GM21447 (cell line): ENCODE data around the gene KRT25.
"Not testable (repeated sequence)": the region's sequence is repeated elsewhere in the genome, so short reads cannot be mapped to it uniquely, and the experiment has no call there.

Experiments used
- ATAC-seq: cut with Tn5 transposase; IDR thresholded peaks from one replicate; pipeline ENCODE4 v1.9.1; 2021; ENCODE audit not compliant: unreplicated experiment

The KRT25 gene

DNA sequence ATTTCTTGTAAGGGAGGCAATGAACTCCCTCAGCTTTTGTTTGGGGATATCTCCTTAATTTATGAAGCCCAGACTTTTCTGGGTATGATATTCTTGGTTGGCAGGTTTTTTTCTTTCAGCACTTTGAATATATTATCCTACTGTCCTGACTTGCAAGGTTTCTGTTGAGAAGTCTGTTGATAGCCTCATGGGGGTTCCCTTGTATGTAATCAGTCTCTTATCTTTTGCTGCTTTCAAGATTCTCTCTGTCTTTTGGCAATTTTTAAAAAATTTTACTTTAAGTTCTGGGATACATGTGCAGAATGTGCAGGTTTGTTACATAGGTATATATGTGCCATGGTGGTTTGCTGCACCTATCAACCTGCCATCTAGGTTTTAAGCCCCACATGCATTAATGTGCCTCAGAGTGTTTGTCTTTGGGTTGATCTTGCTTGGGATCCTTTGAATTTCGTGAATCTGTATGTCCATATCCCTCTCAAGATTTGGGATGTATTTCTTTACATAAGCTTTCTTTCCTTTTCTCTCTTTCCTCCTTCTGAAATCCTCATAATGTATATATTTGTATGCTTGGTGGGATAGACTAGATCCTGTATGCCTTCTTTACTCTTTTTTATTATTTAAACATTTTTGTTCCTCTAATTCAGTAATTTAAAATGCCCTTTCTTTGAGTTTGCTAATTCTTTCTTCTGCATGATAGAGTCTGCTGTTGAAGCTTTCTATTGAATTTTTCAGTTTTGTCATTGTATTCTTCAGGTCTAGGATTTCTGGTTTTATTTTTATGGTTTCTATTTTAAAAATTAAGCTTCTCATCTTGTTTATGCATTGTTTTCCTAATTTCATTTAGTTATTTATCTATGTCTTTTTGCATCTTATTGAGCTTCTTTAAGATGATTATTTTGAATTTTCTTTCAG, 5.2 kb upstream of the KRT25 start:
- ATAC-seq: no peak

DNA sequence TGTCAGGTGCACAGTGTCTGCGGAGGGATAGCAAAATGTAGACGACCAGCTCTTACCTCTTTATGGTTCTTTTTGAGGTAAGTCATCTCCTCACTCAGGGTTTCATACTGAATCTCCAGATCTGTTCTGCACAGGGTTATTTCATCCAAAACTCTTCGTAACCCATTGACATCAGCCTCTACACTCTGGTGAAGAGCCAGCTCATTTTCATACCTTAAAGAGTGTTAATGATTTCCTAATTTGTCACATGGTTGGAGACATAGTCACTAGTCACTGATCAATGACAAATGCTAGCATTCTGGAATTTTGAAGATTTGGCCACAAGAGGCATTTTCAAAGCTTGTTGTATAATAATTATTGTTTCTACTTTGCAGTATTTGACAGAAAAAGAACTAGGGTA, 1.3 kb downstream of the KRT25 start:
- no peak for ATAC-seq

DNA sequence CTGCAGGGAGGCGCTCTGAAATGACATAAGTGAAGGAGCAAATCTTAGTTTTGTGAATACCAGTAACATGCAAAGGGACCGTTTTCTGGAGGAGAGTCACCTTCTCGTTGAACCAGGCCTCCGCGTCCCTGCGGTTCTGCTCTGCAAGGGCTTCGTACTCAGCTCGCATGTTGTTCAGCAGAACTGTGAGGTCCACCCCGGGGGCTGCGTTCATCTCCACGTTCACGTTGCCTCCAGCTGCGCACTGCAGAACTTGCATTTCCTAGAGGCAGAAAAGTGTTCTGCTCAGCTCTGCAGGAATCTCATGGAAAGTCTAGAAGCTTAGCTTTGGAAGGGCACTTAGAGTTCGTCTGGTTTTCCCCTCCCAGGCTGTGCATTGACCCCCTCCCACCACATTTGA, 4.1 kb downstream of the KRT25 start:
- no peak for ATAC-seq

DNA sequence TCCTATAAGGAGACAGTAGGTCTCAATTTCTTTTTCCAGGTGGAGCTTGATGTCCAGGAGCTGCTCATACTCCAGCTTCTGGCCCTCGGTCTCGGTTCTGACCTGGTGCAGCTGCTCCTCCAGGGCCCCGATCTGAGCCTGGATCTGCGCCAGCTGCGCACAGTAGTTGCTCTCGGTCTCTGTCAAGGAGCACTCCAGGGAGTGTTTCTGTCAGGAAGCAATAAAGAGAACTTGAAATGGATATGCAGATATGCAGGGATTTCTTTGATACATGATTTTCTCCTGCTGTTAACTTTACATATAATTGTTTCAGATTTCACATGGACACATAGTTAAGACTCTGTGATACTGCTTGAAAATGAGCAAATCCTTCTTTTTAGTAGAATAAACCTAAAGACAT, 4.7 kb downstream of the KRT25 start:
- no peak for ATAC-seq

DNA sequence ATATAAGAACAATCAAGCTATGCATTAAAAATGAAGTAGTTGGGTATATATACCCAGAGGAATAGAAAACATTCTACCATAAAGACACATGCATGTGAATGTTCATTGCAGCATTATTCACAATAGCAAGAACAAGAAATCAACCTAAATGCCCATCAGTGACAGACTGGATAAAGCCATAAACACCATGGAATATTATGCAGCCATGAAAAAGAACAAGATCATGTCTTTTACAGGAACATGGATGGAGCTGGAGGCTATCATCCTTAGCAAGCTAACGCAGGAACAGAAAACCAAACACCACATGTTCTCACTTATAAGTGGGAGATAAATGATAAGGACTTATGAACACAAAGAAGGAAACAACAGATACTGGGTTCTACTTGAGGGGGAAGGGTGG, 6.5 kb downstream of the KRT25 start:
- ATAC-seq: not testable (repeated sequence)

DNA sequence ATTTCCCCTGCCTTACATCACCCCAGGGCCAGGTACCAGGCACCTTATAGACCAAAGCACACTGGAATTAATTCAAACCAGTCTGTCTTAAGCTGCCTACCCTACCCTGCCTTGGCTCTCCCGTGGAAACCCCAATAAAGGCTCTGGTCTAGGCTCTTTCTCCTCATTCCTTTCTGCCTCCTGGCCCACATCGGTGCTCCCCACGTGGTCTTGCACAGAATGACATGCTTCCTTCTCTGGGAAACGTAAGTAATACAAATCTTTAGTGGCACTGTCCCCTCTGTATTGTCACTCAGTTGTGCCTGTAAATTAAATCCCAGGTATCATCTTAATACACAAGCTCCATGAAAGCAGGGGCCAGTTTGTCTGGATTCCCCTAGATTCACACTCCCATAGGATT, 16.6 kb downstream of the KRT25 start:
- ATAC-seq: no peak

DNA sequence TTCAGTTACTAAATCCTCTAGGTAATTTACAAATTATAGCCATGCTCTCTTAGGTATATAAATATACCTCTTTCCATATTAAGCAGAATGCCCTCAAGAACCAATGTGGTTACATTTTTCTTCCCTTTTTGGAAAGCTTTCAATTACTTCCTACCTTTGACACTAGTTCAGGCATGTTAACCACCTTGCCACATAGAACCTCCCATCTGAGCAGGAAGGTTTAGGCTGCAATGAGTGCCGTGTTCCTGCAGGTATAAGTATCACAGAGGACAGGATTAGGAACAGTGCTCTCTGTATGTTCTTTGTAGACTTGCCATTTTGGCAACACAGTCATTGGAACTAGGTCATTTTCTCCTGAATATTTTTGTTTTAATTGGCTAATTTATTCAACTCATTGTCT, 20.1 kb downstream of the KRT25 start:
- no peak for ATAC-seq

DNA sequence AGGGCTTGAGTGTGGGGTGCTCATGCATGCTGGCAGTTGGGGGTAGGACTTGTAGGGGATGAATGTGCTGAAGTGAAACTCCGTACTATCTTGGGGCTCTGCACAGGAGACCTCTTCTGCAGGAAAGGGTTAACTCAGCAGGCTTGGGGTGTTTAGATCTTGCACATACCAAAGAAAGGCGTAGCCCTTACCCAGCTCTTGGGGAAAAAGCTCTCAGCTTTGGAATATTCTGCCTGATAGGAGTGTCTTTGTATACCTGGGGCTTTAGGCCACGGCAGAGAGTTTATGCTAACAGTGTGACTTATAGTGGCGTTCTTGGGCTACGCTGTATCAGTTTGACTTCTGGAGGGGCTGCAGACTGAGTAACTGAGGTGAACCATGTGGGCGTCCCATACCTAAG, 21.1 kb downstream of the KRT25 start:
- ATAC-seq: no peak

DNA sequence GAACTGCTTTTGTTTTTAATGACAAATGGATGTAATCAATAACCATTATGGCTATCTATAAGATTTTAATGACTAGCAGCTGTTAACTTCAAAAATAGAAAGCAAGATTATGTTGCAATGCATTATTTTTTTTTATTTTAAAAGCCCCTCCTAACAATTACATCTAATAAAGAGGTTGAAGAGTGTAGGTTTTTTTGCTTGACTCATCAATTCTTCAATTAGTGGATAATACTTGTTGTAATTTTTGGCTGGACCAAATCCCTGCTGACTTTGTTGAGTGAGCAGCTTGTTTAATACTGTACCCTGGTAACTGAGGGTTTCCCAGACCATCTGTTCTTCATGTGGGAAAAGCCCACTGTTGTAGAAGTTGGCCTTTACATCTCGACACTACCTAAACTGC, 24.2 kb downstream of the KRT25 start:
- ATAC-seq: no peak

DNA sequence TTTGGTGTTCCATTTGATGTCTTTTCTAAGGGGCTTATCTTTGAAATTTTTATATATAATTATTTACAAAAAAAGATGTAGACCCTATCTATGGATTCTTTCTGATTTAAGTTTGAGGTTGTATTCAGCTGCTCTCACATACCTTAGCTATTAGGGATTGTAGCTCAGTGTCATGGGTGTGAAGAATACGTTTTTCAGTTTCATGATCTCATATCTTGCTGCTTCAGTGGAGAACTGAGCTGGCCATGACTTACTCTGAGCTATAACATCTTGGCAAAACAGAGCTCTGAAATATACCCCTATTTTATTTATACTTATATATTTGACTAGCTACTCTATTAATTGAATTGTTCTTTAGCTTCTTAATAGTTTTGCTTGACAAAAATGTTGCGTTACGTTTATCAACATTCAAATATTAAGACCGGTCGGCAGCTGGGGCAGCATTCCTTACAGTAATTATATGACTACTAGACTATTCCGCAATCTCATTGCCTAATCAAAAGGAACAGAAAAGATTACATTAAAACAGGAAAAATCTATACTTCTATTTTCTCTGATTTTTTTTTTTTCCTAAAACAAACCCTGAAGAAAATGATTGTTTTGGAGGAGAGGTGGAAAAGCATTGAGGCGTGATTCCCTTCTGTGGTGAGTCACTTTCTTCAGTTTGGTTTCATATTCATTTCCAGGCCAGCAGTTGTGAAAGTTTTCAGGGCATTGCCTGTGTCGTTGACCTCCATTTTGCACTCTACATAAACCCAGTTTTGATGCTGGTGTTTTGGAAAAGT, 27.5 kb downstream of the KRT25 start:
- no peak for ATAC-seq

DNA sequence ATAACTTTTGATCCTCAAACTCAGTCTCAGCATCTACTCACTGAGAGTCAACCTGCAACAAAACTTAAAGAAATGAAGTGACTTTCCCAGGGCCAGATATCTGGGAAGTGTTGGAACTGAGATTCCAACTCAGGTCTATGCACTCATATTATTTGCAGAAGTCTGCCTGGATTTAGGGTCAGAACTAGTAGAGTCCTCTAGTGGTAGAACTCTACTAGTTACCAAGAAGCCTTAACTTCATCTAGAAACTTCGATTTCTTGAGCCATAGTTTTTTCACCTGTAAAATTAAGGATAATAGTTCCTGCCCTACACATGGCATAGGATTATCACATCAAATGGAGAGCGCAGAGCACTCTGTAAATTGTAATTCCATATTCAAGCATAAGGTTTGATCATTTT, 28.2 kb downstream of the KRT25 start:
- no peak for ATAC-seq

DNA sequence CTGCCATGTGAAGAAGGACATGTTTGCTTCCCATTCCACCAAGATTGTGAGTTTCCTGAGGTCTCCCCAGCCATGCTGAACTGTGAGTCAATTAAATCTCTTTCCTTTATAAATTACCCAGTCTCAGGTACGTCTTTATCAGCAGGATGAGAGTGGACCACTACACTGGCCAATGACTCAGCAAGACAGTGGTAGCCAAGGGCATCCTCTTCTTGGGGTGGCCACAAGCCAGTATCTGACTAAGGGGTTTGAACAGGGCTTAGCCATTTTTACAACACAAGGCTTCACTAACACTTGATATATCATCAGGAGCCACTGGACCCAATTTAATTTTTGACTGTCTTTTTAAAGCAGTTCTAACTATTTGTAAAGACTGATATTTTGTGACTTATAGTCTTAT, 30.5 kb downstream of the KRT25 start:
- no peak for ATAC-seq

DNA sequence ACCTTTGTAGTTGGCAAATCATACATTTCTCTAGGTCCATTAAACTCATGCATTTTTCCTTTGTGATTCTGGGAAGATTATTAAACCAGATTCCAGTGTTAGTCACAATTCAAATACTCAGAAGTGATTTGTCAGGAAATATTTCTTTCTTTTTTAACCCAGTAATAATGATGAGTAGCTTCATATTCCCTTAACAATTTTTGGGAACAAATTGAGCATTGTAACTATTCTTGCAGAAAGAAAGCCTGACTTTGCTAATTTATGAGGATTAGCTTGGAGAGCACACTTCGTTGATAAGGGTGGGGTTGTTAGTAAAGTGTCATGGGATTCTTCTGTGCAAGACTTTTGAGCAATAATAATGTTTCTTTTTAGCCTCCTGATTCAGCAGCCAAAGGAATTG, 32.9 kb downstream of the KRT25 start:
- ATAC-seq: no peak

DNA sequence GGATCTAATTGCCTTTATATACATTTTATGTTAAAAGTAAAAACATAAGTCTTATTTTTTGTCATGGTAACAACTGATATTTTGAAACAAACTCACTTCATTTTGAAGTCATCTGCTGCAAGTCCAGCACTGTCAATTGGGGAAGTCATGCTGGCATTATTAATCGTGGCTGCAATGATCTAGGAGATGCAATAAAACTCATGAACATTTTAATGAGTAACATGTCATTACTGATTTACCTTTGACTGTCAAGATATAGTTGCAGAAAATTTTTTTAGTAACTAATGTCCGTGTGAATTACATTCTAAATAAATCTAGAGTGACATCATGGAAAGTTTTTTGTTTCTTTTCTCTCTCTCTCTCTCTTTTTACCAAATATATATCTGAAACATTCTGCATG, 34.2 kb downstream of the KRT25 start:
- no peak for ATAC-seq

DNA sequence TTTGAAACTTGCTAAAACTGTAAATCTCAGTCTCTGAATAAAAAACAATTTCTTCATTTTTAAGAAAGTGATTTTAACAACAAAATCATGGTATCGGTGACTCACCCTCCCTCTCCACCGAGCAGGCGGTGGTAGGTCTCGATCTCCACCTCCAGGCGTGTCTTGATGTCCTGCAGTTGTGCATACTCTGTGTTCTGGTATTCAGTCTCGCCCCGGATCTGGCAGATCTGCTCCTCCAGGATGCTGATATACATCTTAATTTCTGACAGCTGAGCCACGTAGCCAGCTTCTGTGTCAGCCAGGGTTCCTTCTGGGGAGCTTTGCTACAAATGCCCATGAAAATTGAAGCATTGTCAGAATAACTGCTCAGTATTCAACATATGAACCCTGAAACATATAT, 36.2 kb downstream of the KRT25 start:
- no peak for ATAC-seq

DNA sequence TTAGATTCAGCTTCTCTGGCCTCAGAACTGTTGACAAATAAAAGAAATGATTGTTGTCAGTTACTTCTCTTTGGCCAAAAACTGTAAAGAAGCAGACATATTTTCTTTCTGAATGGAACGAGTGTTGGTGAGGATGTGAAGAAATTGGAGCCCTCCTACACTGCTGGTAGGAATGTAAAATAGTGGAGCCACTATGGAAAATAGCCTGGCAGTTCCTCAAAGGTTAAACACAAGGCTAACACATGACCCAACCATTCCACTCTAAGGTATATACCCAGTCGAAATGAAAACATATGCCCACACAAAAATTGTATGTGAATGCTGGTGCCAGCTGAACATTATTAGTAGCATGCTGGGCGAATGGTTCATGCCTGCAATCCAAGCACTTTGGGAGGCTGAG, 37.4 kb downstream of the KRT25 start:
- ATAC-seq: no peak

DNA sequence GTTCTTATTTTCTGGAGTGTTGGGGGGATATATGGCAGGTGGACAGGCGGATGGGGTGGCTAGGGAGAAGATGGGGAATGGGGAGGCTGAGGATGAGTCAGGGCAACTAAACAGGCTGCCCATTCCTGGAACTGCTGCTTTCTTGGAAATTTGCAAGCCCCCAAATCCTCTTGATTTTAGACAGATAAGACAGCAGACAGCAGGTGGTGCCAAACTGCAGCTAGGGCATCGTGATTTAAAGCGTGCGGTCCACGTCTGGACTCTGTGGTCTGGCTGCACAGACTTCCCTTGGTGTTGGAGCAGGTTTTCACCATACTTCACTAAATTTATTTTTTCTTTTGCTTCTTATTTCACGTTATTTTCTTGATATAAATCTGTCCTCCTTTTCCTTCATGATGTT, 40.7 kb downstream of the KRT25 start:
- no peak for ATAC-seq

DNA sequence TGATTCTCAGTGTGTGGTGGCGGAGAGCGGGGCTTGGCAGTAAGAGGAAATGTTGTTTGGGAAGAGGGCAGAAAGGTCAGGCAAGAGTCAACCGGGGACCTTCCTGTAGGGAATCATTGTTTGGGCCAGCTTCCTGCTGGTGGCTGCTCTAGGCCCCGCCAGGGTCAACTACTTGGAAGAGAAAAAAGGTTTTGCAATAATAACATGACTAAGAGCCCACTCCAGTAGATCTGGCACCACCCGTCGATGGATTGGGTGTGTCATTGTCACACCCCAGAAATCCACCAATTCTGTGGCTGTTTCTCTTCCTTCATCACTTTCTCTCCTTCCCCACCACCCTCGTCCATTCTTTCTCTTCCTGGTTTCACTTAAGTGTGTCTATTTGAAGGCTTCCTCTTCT, 47.4 kb downstream of the KRT25 start:
- ATAC-seq: no peak

DNA sequence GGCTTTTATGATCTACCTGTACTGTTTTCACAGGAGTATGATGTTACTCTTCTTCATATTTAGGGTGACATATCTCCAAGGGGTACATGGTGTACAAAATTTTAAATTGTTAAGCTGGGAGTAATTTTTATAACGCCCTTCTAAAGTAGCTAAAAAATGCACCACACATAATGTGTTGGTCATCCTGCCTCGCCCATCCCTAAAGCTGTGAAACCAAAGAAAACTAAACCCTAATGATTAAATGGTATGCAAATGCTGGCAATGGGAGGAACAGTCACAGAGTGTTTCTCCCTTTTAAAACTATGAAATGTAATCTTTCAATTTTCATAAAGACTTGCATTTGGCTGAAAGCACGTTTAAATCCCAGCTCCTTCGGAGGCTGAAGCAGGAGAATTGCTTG, 49.5 kb downstream of the KRT25 start:
- no peak for ATAC-seq

DNA sequence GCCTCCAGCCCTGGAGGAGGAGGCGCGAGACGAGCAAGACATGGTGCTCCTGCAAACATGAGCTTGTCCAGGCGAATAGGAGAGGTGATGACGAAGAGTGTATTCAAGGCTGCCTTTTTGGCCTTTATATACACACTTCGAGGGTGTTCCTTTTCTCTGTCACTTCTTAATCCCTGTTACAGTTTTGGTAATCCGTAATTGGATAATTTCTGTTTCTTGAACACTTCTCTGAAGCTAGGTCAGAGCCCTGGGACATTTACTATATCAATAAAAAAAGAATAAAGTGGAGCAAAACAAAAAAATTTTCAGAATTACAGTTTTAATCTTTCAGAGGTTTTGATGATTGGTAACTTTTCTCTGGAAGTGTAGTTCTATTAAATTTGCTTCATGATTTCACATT, 51.5 kb downstream of the KRT25 start, which contains the start of gene KRT24:
Gene KRT24, minus strand, starts transcription at position 101 of the 400 bp plus-strand sequence. Its CDS starts 59 bp downstream, at position 42.
- no peak for ATAC-seq

DNA sequence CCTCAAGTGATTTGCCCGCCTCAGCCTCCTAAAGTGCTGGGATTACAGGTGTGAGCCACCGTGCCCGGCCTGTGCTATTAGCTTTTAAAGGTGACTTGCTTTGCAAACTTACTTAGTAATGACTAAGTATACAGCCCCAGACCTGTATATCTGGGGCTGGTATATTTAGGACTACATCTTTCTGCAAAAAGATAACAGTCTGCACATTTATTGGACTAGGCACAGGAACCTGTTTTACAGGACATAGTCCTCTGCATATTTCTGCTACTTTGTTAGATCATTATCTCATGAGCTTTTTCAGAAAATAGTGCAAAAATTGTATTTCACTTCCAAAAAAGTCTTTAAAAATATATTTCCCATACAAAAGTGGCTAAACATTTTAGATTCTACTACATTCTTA, 52.9 kb downstream of the KRT25 start:
- ATAC-seq: no peak

DNA sequence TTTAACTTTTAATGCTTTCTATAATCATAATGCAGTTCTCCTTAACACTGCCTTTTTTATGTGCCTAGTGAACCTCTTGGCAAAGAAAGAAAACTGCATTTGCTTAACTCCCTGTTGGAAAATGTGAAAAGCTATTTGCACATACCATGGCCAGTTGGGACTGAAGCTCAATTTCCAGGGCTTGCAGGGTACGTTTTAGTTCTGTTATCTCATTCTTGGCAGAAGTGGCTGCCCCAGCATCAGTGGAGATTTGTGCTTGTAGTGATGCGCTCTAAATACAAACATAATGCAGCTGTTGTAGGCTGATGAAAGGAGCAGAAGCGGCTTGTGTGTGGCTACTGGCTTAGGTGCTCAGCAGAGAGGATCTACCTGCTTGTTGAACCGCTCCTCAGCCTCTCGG, 55.3 kb downstream of the KRT25 start:
- ATAC-seq: no peak
